Activated naive CD4-positive, alpha-beta T cell treated with Interleukin-2 at 50 U/mL for 16 hours (primary cell): Measurements from ENCODE around the gene C1orf105.
"Not testable (repeated sequence)": the region's sequence is repeated elsewhere in the genome, so short reads cannot be mapped to it uniquely, and the experiment has no call there.

ENCODE experiments used
- DNase-seq: peaks from one replicate; pipeline ENCODE4 v3.0.0-alpha.2; 2020

Gene C1orf105

GRCh38 chr1:172430128-172430454 is 9.6 kb downstream of the C1orf105 start:
- no peak for DNase-seq

- no peak for DNase-seq
These were observed 10.7 kb downstream of the C1orf105 start for GRCh38 chr1:172431204-172431603.

DNA sequence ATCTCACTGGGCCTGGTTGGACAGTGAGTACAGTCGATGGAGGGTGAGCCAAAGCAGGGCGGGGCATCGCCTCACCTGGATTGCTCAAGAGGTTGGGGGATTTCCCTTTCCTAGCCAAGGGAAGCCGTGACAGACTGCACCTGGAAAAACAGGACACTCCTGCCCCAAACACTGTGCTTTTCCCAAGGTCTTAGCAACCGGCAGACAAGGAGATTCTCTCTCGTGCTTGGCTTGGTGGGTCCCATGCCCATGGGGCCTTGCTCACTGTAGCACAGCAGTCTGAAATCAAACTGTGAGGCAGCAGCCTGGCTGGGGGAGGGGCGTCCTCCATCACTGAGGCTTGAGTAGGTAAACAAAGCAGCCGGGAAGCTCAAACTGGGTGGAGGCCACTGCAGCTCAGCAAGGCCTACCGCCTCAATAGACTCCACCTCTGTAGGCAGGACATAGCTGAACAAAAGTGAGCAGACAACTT is 11.3 kb downstream of the C1orf105 start:
- DNase-seq: peak; percentile 9

GRCh38 chr1:172437183-172437582 is 16.7 kb downstream of the C1orf105 start:
- DNase-seq: not testable (repeated sequence)

- no peak for DNase-seq
These were observed 21.9 kb downstream of the C1orf105 start for GRCh38 chr1:172442404-172442803.

- DNase-seq: no peak
These were observed 22.5 kb downstream of the C1orf105 start for GRCh38 chr1:172442843-172443565.

DNA sequence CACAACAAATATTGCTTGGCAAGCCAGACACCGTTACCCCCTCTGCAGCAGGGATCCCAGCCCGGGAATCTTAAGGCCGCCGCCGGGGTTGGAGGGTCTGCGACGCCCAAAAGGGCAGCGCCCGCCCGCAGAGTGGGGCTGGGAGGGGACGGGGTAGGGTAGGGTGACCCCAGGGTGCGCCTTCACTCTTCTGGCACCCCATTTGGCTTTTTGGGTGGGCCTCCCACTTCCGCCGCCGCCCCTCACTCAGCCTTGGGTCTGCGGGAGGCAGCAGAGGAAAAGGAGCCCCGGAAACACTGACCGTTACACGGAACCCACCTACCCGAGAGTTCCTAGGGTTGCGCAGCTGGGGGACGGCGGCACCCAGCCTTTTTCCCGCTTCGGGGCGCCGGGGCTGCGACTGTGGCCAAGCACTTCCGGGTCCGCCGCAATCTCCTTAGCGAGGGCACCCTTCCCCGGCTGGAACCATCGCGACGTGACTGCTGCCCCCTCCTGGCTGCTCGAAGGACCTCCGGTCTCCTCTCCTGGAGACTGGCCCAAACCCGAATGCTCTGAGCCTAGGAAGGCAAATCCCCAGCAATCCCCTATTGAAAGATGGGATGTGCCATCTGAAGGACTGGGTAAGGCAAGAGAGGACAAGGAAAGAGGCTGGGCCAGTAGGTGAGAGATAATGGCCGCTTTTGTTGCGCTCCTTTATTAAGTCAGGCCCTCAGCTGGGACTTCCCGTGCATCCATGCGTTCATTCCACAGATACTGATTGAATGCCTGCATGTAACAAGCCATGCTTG is 23.4 kb downstream of the C1orf105 start, which contains the start of gene PIGC:
Gene PIGC (minus strand): TSS at position 404 of the 788 bp plus-strand sequence. CDS start 1,447 bp downstream, outside the sequence.
- peak; percentile 93 for DNase-seq

DNA sequence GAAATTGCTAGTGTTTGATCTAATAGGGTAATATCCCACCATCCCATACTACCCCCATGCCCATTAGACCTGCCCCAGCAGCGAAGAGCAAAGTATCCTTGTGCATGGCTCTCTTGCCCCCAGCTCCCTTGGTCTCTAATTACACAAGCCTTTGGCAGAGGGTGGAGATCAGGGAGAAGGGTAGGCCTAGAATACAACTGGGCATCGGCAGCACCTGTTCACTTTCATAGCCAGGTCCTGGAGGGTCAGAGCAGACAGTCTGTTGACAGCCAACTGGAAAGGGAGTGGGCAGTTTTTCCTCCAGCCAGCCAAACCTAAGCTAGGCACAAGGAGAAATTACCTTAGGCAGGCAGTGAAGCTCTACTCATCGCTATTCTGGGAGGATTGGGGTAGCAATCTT is 26.1 kb downstream of the C1orf105 start:
- no peak for DNase-seq

- DNase-seq: no peak
These were observed 27.2 kb downstream of the C1orf105 start for GRCh38 chr1:172447641-172448040.

- no peak for DNase-seq
These were observed 28.6 kb downstream of the C1orf105 start for GRCh38 chr1:172448995-172449584.

GRCh38 chr1:172449585-172450523 is 29.4 kb downstream of the C1orf105 start:
- DNase-seq: peak; percentile 21

DNA sequence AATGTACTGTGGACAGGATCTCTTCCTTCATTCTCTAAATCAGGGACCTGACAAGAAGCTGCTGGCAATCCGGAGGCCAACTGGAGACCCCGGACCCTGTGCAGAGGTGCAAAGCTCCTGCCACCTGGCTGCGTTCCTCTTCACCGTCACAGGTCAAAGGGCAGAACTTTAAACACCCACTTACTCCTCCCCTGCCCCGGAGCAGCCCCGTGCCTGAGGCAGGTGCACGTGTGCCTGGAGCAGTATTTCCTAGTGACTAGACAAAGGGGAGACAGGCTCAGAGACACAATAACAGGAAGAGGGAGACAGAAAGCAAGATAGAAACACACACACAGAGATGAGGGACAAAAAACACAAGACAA is 30.0 kb downstream of the C1orf105 start:
- no peak for DNase-seq

GRCh38 chr1:172451002-172451443 is 30.5 kb downstream of the C1orf105 start:
- DNase-seq: peak; percentile 16

- DNase-seq: no peak
These were observed 32.2 kb downstream of the C1orf105 start for GRCh38 chr1:172452536-172453152.

GRCh38 chr1:172453153-172453545 is 32.7 kb downstream of the C1orf105 start:
- no peak for DNase-seq

GRCh38 chr1:172453607-172454006 is 33.1 kb downstream of the C1orf105 start:
- no peak for DNase-seq

DNA sequence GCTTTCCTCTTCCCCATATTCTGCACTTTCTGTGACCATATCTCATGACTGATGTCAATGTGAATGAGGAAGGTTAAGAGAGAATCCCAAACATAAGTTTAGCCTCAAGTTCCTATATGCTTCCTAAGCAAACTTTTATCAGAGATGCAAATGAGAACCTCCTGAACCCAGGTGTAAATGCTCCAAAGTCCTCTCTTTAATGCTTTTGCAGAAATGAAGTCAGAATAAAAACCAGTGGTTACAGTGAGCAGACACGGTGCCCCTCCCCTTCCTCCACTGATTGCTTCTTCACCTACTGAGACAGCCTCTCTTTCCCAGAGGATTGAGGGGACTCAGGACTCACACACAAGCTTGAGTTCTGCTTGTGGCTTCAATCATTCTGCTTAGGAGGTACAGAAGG is 35.0 kb downstream of the C1orf105 start:
- DNase-seq: no peak

DNA sequence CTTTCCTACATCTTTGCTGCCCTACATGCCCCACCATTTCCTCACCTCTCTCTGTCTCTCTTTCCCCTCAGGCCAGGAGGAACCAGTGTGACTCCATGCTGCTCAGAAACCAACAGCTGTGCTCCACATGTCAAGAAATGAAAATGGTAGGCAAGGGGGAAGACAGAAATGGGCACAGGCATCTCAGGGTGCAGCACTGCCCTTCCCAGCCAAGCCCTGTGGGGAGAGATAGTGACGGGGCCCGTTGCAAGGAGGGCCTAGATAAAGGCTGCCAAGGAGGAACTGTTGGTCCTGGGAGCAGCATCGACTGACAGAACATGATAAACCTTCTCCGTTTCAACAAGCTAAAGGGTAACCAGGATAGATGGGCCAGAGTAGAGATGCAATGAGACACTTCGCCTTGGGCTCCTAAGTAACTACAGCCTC is 35.9 kb downstream of the C1orf105 start:
- DNase-seq: no peak

DNA sequence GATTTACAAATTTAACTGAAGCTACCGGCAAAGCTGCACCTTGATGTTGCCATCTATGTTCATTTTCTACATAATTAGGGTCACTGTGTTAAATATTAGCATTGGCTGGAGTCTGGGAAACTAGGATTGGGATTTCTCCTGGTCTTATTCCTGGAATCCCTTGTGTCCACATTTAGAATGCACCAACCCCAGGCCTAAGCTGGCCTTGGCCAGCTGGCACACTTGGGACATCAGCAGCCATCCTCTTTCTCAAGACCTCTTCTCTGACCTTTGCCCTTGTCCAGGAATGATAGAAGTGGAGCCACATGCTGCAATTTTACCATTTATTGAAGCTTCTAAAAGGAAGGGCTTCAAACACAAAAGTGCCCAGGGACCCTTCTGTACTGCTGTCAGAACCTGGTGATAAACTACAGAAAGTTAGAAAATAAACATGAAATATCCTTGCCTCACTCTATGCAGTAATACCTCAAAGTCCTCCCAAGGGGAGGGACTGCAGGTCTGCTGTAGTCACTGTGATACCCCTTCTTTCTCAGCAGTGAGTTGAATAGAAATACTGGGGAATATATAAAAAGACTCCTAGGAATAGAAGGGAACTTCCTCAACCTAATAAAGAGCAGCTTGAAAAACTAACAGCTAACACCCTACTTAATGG is 37.1 kb downstream of the C1orf105 start:
- DNase-seq: no peak

DNA sequence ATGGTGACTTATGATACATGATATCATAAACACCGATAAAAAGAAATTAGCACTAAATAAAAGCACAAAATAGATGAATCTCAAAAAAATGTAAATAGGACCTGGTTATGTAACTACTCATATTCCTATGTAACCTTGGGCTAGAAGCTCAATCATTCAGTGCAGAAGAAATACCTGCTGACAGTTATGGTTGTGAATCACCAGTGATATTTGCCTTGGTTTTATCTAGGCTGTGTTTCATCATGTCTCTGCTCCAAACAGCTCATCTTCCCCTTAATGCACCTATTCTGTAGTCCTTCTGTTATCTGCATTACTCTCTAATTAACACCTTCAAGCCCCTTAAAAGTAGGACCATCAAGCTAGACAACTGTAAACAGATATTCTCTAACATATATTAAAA is 39.7 kb downstream of the C1orf105 start:
- DNase-seq: no peak

DNA sequence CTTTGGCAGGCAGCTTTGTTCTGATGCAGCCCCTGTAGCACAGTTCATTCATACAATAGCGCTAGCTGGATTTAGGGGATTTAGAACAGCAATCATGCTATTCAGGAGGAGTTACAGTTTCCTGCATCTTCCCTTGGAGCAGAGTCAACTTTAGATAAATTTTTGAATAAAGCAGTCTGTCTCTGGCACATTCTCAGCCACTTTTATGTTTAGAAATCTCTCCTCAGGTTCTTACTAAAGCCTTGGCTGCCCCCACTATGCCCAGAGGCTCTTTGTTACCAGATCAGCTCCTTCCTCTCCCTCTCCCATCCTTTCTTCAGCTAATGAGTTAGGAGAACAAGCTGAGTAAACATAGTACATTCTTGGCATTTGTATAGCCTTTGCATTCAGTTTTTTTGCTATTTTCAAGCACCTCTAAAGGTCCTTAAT is 40.4 kb downstream of the C1orf105 start:
- no peak for DNase-seq

DNA sequence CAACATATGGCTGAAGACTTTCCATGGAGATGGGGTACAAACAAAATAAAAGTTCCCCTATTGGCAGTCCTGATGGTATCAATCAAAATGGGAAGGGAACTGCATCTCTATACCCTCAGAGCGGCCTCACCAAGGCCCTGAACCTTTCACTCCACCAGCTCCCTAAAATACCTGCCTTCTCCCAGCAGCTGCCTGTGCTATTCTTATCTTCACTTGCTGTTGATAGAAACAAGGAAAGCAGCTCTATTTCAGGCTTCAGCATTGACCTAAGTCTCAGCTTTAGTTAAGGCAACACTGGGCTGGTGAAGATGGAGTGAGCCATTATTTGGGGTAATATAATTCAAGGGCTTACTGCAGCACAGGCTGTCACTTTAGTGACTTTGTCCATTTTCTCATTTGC is 45.1 kb downstream of the C1orf105 start:
- DNase-seq: no peak
